ENCODE results near the gene FBXW12. TPM values are rescaled to one million over a fixed set of nuclear protein-coding genes. Genes with fewer than 3 reads are reported as not detected.

FBXW12 gene
- total RNA-seq, 4 donors from 2014 or later: not detected

- Histone ChIP-seq H3K4me3 (no peak overlapping the region), H3K4me1 (no peaks in the 10 kb centered on the region), H3K27me3 (no peaks in the 10 kb centered on the region), H3K9me3 (no peaks in the 10 kb centered on the region), H3K27ac (no peak overlapping the region), H3K36me3 (peaks cover 0 to 100% (median 0%) of the 10 kb centered on the region in 3 donors)
- TF ChIP-seq CTCF (IDR thresholded peaks at IDR 0.05): no peak
- TF ChIP-seq POLR2A (IDR thresholded peaks at IDR 0.05): no peak
- peak in 1 of 3 donors; percentile 43 for DNase-seq
Observed at GRCh38 chr3:48413611-48414010, 41.6 kb downstream of the FBXW12 start.

GRCh38 chr3:48414376-48415250, 42.6 kb downstream of the FBXW12 start:
- H3K27me3 ChIP-seq: no peaks in the 10 kb centered on the region
- H3K4me3 ChIP-seq: no peak overlapping the region
- peaks cover 0 to 99% (median 0%) of the 10 kb centered on the region in 3 donors for H3K36me3 ChIP-seq
- TF ChIP-seq POLR2A (IDR thresholded peaks at IDR 0.05): no peak
- TF ChIP-seq CTCF (IDR thresholded peaks at IDR 0.05): no peak
- no peak overlapping the region for H3K27ac ChIP-seq
- H3K4me1 ChIP-seq: no peaks in the 10 kb centered on the region
- no peaks in the 10 kb centered on the region for H3K9me3 ChIP-seq
- DNase-seq: peak in 1 of 3 donors; percentile 42

- TF ChIP-seq CTCF (IDR thresholded peaks at IDR 0.05) (no peak), POLR2A (IDR thresholded peaks at IDR 0.05) (no peak)
- no peaks in the 10 kb centered on the region for H3K9me3 ChIP-seq
- no peaks in the 10 kb centered on the region for H3K4me1 ChIP-seq
- no peak overlapping the region for H3K27ac ChIP-seq
- peaks cover 0 to 99% (median 0%) of the 10 kb centered on the region in 3 donors for H3K36me3 ChIP-seq
- no peak overlapping the region for H3K4me3 ChIP-seq
- peak in 1 of 3 donors; percentile 15 for DNase-seq
- H3K27me3 ChIP-seq: no peaks in the 10 kb centered on the region
Observed at GRCh38 chr3:48415251-48415953, 43.4 kb downstream of the FBXW12 start.

GRCh38 chr3:48416091-48416505, 44.1 kb downstream of the FBXW12 start:
- no peaks in the 10 kb centered on the region for H3K9me3 ChIP-seq
- no peak overlapping the region for H3K27ac ChIP-seq
- no peak overlapping the region for H3K4me3 ChIP-seq
- no peak for TF ChIP-seq CTCF (IDR thresholded peaks at IDR 0.05)
- no peak for TF ChIP-seq POLR2A (IDR thresholded peaks at IDR 0.05)
- H3K27me3 ChIP-seq: no peaks in the 10 kb centered on the region
- peaks cover 0 to 95% (median 0%) of the 10 kb centered on the region in 3 donors for H3K36me3 ChIP-seq
- DNase-seq: no peak
- no peaks in the 10 kb centered on the region for H3K4me1 ChIP-seq

GRCh38 chr3:48416546-48416945, 44.5 kb downstream of the FBXW12 start:
- H3K4me3 ChIP-seq: no peak overlapping the region
- no peak overlapping the region for H3K27ac ChIP-seq
- no peak for TF ChIP-seq POLR2A (IDR thresholded peaks at IDR 0.05)
- no peak for TF ChIP-seq CTCF (IDR thresholded peaks at IDR 0.05)
- DNase-seq: no peak
- no peaks in the 10 kb centered on the region for H3K9me3 ChIP-seq
- H3K27me3 ChIP-seq: no peaks in the 10 kb centered on the region
- H3K36me3 ChIP-seq: peaks cover 0 to 93% (median 0%) of the 10 kb centered on the region in 3 donors
- H3K4me1 ChIP-seq: no peaks in the 10 kb centered on the region
